GM12892 (cell line): ENCODE results near the gene ACSL3.

ENCODE experiments used
- DNase-seq: peaks from one replicate; pipeline ENCODE4 v3.0.0; 2011; ENCODE audit not compliant: insufficient read length
- FAIRE-seq: peaks from 2 replicates; lab custom pipeline; 2011; peaks lifted over from hg19 to GRCh38; lab: Jason Lieb, UNC
- POLR2A ChIP-seq: IDR thresholded peaks from 2 replicates; pipeline ENCODE4 v1.6.1; 2011; ENCODE audit warnings: low read depth, low read length, control low read depth
- POLR2AphosphoS5 ChIP-seq: IDR thresholded peaks from 2 replicates; pipeline ENCODE4 v1.6.1; 2011; ENCODE audit warnings: low read depth, low read length, control low read depth
- TAF1 ChIP-seq: IDR thresholded peaks from 2 replicates; pipeline ENCODE4 v1.6.1; 2011; ENCODE audit warnings: low read depth, mild to moderate bottlenecking, control low read depth, low read length, borderline replicate concordance

The ACSL3 gene

DNA sequence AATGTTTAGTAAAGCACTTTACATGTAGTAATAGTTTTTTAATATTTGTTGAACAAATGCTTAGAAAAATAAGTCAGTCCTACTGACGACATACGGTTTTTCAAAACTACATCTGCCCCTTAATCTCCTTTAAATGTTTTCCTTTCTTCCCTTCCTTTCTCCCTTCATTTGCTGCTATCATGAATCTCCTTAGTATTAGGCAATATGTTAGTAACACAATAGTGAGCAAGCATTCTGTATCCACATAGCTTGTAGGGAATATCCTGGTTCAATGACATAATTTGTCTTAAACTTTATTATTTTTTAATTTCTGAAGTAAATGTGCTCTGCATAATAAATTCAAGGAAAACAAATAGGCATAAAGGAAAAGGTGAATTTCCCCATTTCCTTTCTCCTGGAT, 79.1 kb downstream of the ACSL3 start:
- TF ChIP-seq TAF1 (no peak), POLR2A (no peak), POLR2AphosphoS5 (no peak)
- no peak for FAIRE-seq
- no peak for DNase-seq

GRCh38 chr2:222941510-222942032, 80.7 kb downstream of the ACSL3 start:
- FAIRE-seq (peak; percentile 66), DNase-seq (no peak)
- no peak for TF ChIP-seq POLR2A
- no peak for TF ChIP-seq TAF1
- no peak for TF ChIP-seq POLR2AphosphoS5

- FAIRE-seq (no peak), DNase-seq (no peak)
- no peak for TF ChIP-seq POLR2A
Observed at GRCh38 chr2:222942561-222942960, 81.7 kb downstream of the ACSL3 start.

GRCh38 chr2:222942977-222943376, 82.1 kb downstream of the ACSL3 start:
- TF ChIP-seq POLR2A (no peak), POLR2AphosphoS5 (no peak), TAF1 (no peak)
- FAIRE-seq (no peak), DNase-seq (no peak)

- no peak for DNase-seq
- TF ChIP-seq TAF1, result no peak
- no peak for TF ChIP-seq POLR2AphosphoS5
- no peak for TF ChIP-seq POLR2A
- peak; percentile 62 for FAIRE-seq
Observed at GRCh38 chr2:222943820-222944219, 83.0 kb downstream of the ACSL3 start.

DNA sequence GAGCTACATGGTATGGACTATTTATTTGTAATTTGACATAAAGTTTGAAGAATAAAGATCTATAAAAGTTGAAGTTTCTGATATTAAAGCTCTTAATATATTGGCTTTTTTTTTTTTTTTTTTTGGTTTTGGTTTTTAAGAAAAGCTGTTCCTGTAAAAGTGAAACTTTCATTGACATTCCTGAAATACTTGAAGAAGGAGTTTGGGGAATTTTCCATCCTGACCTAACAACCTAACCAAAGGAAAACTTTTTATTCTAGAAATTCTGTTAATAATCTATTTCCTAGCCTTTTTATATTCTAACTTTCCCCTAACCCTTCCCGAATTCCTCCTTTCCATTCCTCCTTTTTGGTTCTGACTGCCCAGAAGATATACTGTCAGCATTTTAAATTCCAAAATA, 83.7 kb downstream of the ACSL3 start:
- TF ChIP-seq POLR2AphosphoS5 (no peak), POLR2A (no peak), TAF1 (no peak)
- FAIRE-seq (no peak), DNase-seq (no peak)

DNA sequence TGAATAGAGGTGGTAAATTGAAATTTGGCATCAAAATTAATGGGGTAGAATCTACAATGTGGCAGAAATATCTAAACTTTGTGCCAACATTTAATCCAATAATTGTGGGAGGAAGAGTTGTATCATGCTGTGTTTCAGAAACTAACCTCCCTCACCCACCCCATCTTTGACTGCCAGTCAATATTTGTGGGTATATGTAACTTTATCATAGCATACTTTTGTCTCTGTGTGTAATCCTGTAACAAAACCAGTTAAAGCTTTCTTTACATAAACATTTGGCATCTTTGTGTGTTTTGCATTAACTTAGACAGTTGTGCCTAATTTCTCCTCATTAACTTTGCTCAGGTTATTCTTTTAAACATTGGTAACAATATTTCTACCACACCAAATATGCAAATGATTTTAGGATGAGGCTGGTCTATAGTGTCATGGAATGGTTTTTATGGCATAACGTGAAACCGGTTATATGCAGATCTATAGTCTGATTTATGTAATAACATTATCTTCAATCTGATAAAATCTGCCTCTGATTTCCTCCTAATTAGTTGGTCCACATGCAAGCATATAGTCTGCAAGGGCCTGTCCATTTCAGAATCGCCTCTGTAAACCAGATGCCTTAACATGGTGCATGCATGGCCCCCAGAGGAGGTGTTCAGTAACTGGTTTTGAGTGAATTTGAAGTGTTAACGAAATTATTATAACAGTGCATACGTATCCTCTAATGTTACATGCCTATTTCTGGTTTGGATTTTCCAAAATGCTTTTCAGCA, 84.3 kb downstream of the ACSL3 start:
- FAIRE-seq (peak; percentile 44), DNase-seq (no peak)

GRCh38 chr2:222945887-222946286, 85.1 kb downstream of the ACSL3 start:
- DNase-seq, result no peak
- no peak for FAIRE-seq
- TF ChIP-seq POLR2A, result no peak
- TF ChIP-seq POLR2AphosphoS5, result no peak
- TF ChIP-seq TAF1, result no peak

More for the DNA sequence above, 84.3 kb downstream of the ACSL3 start:
- TF ChIP-seq POLR2A, result no peak
- 0 out of 2 replicates have a peak, but pooled peaks have one; percentile 23 for TF ChIP-seq POLR2AphosphoS5

DNA sequence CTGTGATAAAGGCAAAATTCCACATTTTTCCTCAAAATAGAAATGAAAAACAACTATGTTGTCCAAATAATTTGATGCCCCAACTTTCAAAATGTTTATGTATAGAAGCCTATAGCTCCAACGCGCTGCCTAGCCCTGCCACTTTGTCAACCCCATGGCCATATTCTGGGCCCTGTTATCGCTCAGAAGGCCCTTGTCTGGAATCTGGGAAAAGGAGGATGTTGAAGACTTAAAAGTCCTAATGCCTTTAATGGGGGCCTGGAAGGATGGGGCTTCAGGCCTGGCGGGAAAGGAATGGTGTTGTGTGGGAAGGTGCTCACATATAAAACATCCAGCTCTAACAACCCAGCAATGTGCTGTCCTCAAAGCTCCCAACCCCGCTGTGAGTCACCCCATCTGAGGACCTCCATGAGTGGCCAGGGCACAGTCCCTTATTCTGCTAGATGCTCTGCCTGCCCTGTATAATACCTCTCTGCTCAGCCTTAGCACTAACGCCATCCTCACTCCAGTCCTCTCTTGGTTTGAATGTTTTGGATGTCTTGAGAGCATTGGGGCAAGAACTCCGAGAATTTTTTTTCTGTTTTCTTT, 86.0 kb downstream of the ACSL3 start:
- FAIRE-seq, result no peak
- no peak for DNase-seq
- TF ChIP-seq TAF1 (no peak), POLR2A (no peak), POLR2AphosphoS5 (no peak)

GRCh38 chr2:222949073-222949472, 88.2 kb downstream of the ACSL3 start:
- no peak for FAIRE-seq
- TF ChIP-seq TAF1, result no peak
- no peak for TF ChIP-seq POLR2AphosphoS5
- no peak for TF ChIP-seq POLR2A
- no peak for DNase-seq

GRCh38 chr2:222949690-222950323, 89.0 kb downstream of the ACSL3 start:
- no peak for FAIRE-seq

GRCh38 chr2:222950638-222951285, 89.9 kb downstream of the ACSL3 start:
- no peak for DNase-seq
- no peak for FAIRE-seq
- TF ChIP-seq POLR2AphosphoS5 (no peak), POLR2A (no peak), TAF1 (no peak)

More at GRCh38 chr2:222949690-222950323, 89.0 kb downstream of the ACSL3 start:
- no peak for TF ChIP-seq TAF1
- TF ChIP-seq POLR2AphosphoS5, result no peak
- TF ChIP-seq POLR2A, result no peak
- DNase-seq, result no peak

- TF ChIP-seq TAF1 (no peak), POLR2AphosphoS5 (no peak), POLR2A (no peak)
- DNase-seq, result no peak
- no peak for FAIRE-seq
Observed at GRCh38 chr2:222952204-222952603, 91.4 kb downstream of the ACSL3 start.
